Measurements from ENCODE around the gene RALGDS. TPM values are rescaled to one million over a fixed set of nuclear protein-coding genes. Genes with fewer than 3 reads are reported as not detected.
"Not testable (repeated sequence)": the region's sequence is repeated elsewhere in the genome, so short reads cannot be mapped to it uniquely, and the experiment has no call there.

RALGDS gene
- total RNA-seq: 10 to 100 TPM; 24.2 to 39.7 TPM

DNA sequence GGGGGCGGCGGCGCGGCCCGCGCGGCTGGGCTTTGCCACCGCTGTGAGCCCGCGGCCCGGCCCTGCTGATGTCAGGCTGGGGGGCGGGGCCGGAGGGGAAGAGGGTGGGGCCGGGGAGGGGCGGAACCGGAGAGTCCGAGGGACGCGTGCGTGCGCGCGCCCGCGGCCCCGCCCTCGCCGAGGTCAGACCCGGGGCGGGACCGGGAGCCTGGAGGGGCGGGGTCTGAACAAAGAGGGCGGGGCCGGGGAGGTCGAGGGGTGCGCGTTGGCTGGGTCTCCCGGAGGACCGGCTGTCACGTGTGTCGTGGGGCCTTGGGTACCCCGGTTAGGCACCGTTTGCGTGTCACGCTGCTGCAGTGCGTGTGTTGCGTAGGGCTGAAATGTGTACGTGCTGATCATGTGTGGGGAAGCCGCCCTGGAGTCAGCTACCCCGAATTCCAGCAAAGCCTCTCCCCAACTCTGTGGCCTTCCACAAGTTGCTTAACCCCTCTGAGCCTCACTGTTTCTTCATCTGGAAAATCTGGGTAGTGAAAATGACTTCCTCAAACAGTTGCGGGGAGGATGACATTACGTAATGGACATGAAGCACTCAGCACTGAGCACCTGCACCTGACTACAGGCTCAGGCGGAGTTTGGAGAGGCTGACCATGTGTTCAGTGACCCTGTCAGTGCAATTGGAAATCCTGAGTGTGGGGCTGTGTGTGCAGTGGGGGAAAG is at the start of gene RALGDS:
Gene RALGDS, minus strand, starts transcription at position 43 of the 717 bp plus-strand sequence. CDS start 86 bp downstream, outside the sequence.
- peak; percentile 95 for DNase-seq
- peak within 1 kb of the TSS; percentile 82 for H3K27ac ChIP-seq
- H3K9ac ChIP-seq (ENCODE audit: low read depth in 2 of 2, low read length in 2 of 2): peak within 1 kb of the TSS; percentile 88 to 89
- H3K27me3 ChIP-seq: no peaks in the 10 kb centered on the region
- no peaks in the 10 kb centered on the region for H3K9me3 ChIP-seq
- TF ChIP-seq, protein P1, sequence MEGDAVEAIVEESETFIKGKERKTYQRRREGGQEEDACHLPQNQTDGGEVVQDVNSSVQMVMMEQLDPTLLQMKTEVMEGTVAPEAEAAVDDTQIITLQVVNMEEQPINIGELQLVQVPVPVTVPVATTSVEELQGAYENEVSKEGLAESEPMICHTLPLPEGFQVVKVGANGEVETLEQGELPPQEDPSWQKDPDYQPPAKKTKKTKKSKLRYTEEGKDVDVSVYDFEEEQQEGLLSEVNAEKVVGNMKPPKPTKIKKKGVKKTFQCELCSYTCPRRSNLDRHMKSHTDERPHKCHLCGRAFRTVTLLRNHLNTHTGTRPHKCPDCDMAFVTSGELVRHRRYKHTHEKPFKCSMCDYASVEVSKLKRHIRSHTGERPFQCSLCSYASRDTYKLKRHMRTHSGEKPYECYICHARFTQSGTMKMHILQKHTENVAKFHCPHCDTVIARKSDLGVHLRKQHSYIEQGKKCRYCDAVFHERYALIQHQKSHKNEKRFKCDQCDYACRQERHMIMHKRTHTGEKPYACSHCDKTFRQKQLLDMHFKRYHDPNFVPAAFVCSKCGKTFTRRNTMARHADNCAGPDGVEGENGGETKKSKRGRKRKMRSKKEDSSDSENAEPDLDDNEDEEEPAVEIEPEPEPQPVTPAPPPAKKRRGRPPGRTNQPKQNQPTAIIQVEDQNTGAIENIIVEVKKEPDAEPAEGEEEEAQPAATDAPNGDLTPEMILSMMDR (IDR thresholded peaks at IDR 0.05): no peak
- H3K36me3 ChIP-seq: no peaks in the 10 kb centered on the region
- H3K4me3 ChIP-seq: peak within 1 kb of the TSS; percentile 87
- peaks cover 21% of the 10 kb centered on the region for H3K4me1 ChIP-seq
- intact Hi-C loops (cut with DNase I): no loop called here

DNA sequence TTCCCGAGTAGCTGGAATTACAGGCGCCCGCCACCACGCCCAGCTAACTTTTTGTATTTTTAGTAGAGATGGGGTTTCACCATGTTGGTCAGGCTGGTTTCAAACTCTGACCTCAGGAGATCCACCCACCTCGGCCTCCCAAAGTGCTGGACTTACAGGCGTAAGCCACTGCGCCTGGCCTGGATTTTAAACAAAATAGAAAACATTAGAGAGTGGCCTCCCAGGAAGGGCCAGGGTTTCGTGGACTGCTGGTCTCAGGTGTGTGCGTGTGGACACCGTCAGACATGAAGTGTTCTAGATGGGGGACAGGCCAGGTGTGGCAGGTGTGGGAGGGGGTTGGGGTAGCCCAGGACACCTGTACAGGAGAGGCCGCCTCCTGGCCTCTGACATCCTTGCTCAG is 49.7 kb upstream of the RALGDS start:
- TF ChIP-seq, protein P1 (IDR thresholded peaks at IDR 0.05): no peak
- intact Hi-C loops (cut with DNase I): no loop called here

DNA sequence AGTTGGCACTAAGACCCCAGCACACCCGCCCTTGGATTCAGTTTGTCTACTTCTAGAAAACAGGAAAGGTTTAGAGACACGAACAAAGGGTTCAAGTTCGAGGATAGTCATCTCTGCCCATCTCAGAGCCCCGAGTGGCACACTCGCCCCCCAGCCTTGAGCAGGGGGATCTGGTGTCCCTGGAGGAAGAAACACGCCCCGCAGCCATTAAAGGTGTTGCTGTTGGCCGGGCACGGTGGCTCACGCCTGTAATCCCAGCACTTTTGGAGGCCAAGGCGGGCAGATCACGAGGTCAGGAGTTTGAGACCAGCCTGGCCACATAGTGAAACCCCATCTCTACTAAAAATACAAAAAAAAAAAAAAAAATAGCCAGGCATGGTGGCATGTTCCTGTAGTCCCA is 48.6 kb upstream of the RALGDS start:
- H3K4me1 ChIP-seq; H3K4me3 ChIP-seq; H3K9me3 ChIP-seq; intact Hi-C loops (cut with DNase I); H3K27ac ChIP-seq; H3K36me3 ChIP-seq; H3K27me3 ChIP-seq; DNase-seq; H3K9ac ChIP-seq (ENCODE audit: low read depth in 2 of 2, low read length in 2 of 2): not testable (repeated sequence)

More for the DNA sequence above, 49.7 kb upstream of the RALGDS start:
- Histone ChIP-seq H3K9me3 (no peaks in the 10 kb centered on the region), H3K36me3 (no peaks in the 10 kb centered on the region), H3K27ac (no peak overlapping the region), H3K9ac (ENCODE audit: low read depth in 2 of 2, low read length in 2 of 2) (no peak overlapping the region), H3K4me3 (no peak overlapping the region), H3K27me3 (no peaks in the 10 kb centered on the region), H3K4me1 (no peaks in the 10 kb centered on the region)
- no peak for DNase-seq

DNA sequence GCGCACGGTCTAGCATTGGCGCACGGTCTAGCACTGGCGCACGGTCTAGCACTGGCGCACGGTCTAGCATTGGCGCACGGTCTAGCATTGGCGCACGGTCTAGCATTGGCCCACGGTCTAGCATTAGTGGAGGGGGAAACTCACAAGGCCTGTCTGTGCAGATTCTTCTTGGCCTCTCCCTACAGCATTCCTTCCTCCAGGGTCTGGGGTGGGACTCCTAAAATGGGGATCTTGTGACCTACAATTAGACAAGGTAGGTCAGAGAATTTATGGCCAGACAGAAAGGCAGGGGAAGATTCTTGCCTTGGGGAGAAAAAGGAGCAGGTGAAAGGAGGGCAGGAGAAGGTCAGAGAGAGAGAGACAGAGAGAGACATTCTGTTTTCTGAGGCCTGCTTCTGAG is 48.1 kb upstream of the RALGDS start:
- Histone ChIP-seq H3K4me1 (no peaks in the 10 kb centered on the region), H3K27me3 (no peaks in the 10 kb centered on the region), H3K4me3 (no peak overlapping the region), H3K36me3 (no peaks in the 10 kb centered on the region), H3K27ac (no peak overlapping the region), H3K9me3 (no peaks in the 10 kb centered on the region), H3K9ac (ENCODE audit: low read depth in 2 of 2, low read length in 2 of 2) (no peak overlapping the region)
- no peak for DNase-seq
- intact Hi-C loops (cut with DNase I): no loop called here
- TF ChIP-seq, protein P1 (IDR thresholded peaks at IDR 0.05): no peak

DNA sequence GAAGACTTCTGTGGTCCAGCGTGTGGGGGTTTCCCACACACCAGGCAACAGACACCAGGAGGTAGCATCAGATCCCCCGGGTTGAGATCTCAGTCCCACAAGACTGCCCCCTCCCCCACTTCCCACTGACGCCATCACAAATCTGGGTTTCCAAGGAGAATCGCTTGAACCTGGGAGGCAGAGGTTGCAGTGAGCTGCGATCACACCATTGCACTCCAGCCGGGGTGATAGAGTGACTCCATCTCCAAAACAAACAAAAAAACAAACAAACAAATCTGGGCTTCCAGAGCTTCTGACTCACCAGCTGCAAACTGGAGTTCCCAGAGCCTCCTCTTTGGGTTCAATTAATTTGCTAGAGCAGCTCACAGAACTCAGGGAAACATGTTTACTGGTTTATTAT is 47.4 kb upstream of the RALGDS start:
- Histone ChIP-seq H3K36me3 (no peaks in the 10 kb centered on the region), H3K27ac (no peak overlapping the region), H3K4me3 (no peak overlapping the region), H3K4me1 (peaks cover 1% of the 10 kb centered on the region), H3K9ac (ENCODE audit: low read depth in 2 of 2, low read length in 2 of 2) (no peak overlapping the region), H3K9me3 (no peaks in the 10 kb centered on the region), H3K27me3 (no peaks in the 10 kb centered on the region)
- TF ChIP-seq, protein P1 (IDR thresholded peaks at IDR 0.05): no peak
- intact Hi-C loops (cut with DNase I): no loop called here
- DNase-seq: peak; percentile 12

DNA sequence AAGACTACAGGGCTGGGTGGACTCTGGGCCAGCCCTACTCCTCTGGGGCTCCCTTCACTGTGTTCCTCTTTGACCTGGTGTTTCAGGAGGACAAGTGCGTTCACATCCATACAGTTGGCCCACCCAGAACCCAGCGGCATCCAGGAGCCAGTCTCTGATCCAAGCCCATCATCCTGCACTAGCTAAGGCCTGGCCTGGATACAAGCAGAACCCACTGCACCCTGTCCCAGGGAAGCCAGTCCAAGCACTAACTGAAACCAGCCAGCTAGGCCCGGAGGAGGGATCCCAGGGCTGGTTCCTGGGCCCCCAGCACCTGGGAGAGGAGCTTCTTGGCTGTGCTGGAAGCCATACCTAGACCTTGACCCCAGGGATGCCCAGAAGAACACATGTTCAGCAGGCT is 46.7 kb upstream of the RALGDS start:
- TF ChIP-seq, protein P1 (IDR thresholded peaks at IDR 0.05): no peak
- intact Hi-C loops (cut with DNase I): no loop called here
- Histone ChIP-seq H3K4me1 (peaks cover 3% of the 10 kb centered on the region), H3K36me3 (no peaks in the 10 kb centered on the region), H3K27me3 (no peaks in the 10 kb centered on the region), H3K27ac (no peak overlapping the region), H3K9ac (ENCODE audit: low read depth in 2 of 2, low read length in 2 of 2) (no peak overlapping the region), H3K4me3 (no peak overlapping the region), H3K9me3 (no peaks in the 10 kb centered on the region)
- DNase-seq: peak; percentile 14
